ENCODE results near the gene PRIM2.
"Not testable (repeated sequence)": the region's sequence is repeated elsewhere in the genome, so short reads cannot be mapped to it uniquely, and the experiment has no call there.

DNA sequence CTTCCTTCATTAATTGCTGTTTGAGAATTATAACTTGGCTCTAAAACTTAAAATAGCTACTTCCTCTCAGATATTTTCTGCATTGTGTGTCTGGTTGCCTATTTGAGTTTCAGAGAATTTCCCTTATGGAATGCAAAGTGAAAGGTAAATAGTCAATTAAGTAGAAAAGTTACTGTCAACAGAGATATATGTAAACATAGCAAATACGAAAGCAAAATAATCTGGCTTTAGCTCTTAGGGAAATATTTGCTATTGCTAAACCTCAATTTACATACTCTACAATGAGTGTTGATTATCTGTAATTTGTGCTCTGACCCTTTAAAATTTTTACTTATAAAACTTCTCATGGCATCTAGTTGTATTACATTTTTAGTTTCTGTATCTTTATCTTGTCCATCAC is 54.3 kb downstream of the PRIM2 start:
- TF ChIP-seq, protein P1, sequence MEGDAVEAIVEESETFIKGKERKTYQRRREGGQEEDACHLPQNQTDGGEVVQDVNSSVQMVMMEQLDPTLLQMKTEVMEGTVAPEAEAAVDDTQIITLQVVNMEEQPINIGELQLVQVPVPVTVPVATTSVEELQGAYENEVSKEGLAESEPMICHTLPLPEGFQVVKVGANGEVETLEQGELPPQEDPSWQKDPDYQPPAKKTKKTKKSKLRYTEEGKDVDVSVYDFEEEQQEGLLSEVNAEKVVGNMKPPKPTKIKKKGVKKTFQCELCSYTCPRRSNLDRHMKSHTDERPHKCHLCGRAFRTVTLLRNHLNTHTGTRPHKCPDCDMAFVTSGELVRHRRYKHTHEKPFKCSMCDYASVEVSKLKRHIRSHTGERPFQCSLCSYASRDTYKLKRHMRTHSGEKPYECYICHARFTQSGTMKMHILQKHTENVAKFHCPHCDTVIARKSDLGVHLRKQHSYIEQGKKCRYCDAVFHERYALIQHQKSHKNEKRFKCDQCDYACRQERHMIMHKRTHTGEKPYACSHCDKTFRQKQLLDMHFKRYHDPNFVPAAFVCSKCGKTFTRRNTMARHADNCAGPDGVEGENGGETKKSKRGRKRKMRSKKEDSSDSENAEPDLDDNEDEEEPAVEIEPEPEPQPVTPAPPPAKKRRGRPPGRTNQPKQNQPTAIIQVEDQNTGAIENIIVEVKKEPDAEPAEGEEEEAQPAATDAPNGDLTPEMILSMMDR (conservative IDR thresholded peaks at IDR 0.05; ENCODE audit: low read depth, low read length), result not testable (repeated sequence)
- TF ChIP-seq EZH2 (IDR thresholded peaks at IDR 0.05; ENCODE audit: borderline replicate concordance, low read depth, low read length, poor library complexity, severe bottlenecking), result not testable (repeated sequence)
